Vagina (tissue), 2 donors: ENCODE data around the gene TRIM41.

Experiments
- CTCF ChIP-seq, 3 experiments: fragments of 450-650 bp in 2 of 3; fragments of 200-600 bp in 1 of 3; sonication (generic) in 1 of 3; IDR thresholded peaks; one replicate each; pipeline ENCODE4 v1.5.1; 2017 to 2019; ENCODE audit warnings: antibody characterized with exemption in 3 of 3, mild to moderate bottlenecking in 2 of 3, moderate library complexity in 2 of 3
- POLR2A ChIP-seq, 2 donors: fragments of 450-650 bp; IDR thresholded peaks; one replicate each; pipeline ENCODE4 v1.6.1; 2017; ENCODE audit warnings: antibody characterized with exemption in 2 of 2, mild to moderate bottlenecking in 2 of 2, moderate library complexity in 2 of 2
- POLR2AphosphoS5 ChIP-seq, 2 donors: sonication (generic); formaldehyde crosslinking; IDR thresholded peaks; one replicate each; pipeline ENCODE4 v1.9.0; 2017; ENCODE audit warnings: antibody characterized with exemption in 2 of 2, mild to moderate bottlenecking in 2 of 2, low read depth in 1 of 2; ENCODE audit not compliant: insufficient read depth in 1 of 2

GRCh38 chr5:181241393-181241975 lies 18.4 kb downstream of the TRIM41 start:
- TF ChIP-seq CTCF (IDR thresholded peaks at IDR 0.05) = no peak
- no peak for TF ChIP-seq POLR2A (IDR thresholded peaks at IDR 0.05)
- TF ChIP-seq POLR2AphosphoS5 (IDR thresholded peaks at IDR 0.05; ENCODE audit: insufficient read depth in 1 of 2, low read depth in 1 of 2) = no peak
